ENCODE data around the gene ATL2.

The ATL2 gene

DNA sequence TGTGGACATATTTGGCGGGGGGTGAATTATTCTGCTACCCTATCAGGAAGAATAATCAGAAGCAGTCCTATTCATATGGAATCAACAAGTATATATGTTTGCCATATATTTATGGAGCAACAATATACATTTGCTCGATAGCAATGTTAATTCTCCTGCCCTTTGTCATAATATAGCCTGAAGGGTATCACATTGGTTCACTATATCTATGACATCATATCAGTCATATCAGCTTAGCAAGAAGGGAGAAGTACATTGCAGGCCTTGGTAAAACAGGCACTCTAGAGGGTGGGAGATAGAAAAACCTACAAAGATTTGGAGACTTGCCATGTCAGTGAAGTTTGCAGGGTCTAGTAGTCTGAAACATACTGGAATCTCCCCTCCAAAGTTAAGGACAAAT is 128.4 kb downstream of the ATL2 start:
- no peak for DNase-seq (ENCODE audit: low read depth)

- no peak for DNase-seq (ENCODE audit: low read depth)
Measured at GRCh38 chr2:38248255-38248654, 128.8 kb downstream of the ATL2 start.

DNA sequence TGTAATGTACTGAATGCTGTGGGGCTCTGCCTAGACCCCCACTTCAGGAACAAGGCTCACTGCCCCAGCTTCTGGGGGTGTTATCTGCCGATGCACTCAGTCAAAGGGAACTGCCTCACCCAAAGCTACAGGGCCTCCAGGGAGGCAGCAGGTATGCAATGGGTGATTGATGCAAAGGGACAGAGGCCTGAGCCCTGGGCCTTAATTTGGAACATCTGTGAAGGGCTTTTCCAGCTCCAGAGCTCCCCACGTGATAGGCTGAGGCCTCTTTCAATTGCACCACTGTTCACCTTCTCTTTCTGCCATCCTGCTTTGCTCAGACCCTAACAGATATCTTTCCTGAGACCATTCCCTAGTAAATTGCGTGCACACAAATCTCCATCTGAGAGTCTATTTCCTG is 131.0 kb downstream of the ATL2 start:
- no peak for DNase-seq (ENCODE audit: low read depth)

GRCh38 chr2:38245114-38245641 is 131.9 kb downstream of the ATL2 start:
- DNase-seq (ENCODE audit: low read depth) = no peak

DNA sequence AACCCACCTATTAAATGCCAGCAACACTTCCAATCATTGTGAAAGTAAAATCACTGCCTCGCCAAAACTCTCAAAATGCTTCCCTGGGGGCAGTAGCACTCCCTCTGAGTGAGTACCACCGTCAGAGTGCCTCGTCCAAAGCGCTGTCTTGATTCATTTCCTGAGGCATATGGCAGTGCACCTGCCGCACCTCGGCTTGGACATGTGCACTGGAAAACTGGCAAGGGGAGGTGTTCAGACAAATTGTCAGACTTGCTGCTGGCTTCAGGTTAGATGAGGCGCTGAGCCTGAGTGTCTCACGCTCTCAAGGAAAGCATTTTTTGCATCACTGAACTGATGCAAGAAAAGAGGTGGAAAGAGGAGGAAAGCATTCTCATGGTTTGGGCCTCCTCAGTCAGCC is 132.8 kb downstream of the ATL2 start:
- DNase-seq (ENCODE audit: low read depth) = no peak
